ENCODE measurements around the gene C1orf53. TPM values are rescaled to one million over a fixed set of nuclear protein-coding genes. Genes with fewer than 3 reads are reported as not detected.

The C1orf53 gene
- polyA plus RNA-seq, 1 of the 3 experiments (the other 2 are of a cell fraction): 24.9 TPM

DNA sequence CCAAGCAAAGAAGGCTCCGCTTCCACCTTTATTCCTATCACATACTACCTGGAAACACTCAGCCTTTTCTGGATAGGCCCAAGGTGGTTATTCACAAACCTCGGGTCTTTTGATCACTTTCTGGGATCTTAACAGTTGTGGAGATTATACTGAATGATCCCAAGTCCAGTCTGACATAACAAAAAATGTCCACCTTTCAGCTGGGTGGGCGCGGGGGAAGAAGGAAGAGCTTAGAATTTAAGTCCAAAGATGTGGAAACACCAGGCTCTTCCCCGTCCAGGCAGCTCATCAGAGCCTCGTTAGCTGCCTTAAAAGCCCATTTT lies 338 bp upstream of the C1orf53 start:
- H3K27ac ChIP-seq (ENCODE audit: low read depth in 2 of 2, low read length in 1 of 2): peak overlapping the region; percentile 71 to 99
- no peaks in the 10 kb centered on the region for H4K20me1 ChIP-seq (ENCODE audit: insufficient read depth)
- peak overlapping the region; percentile 74 for H3K4me2 ChIP-seq
- TF ChIP-seq RAD21 (IDR thresholded peaks at IDR 0.05; ENCODE audit: low read length) (no peak), FOSL2 (IDR thresholded peaks at IDR 0.05; ENCODE audit: borderline replicate concordance, low read depth) (no peak), MEF2A (IDR thresholded peaks at IDR 0.05; ENCODE audit: borderline replicate concordance, low read depth) (no peak), MXI1 (IDR thresholded peaks at IDR 0.05; ENCODE audit: low read depth, low read length) (no peak), EZH2phosphoT487 (IDR thresholded peaks at IDR 0.05; ENCODE audit: borderline replicate concordance, low read depth) (no peak)
- TF ChIP-seq, protein P1, sequence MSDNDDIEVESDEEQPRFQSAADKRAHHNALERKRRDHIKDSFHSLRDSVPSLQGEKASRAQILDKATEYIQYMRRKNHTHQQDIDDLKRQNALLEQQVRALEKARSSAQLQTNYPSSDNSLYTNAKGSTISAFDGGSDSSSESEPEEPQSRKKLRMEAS (IDR thresholded peaks at IDR 0.05; ENCODE audit: low read depth): no peak
- TF ChIP-seq, protein P2, sequence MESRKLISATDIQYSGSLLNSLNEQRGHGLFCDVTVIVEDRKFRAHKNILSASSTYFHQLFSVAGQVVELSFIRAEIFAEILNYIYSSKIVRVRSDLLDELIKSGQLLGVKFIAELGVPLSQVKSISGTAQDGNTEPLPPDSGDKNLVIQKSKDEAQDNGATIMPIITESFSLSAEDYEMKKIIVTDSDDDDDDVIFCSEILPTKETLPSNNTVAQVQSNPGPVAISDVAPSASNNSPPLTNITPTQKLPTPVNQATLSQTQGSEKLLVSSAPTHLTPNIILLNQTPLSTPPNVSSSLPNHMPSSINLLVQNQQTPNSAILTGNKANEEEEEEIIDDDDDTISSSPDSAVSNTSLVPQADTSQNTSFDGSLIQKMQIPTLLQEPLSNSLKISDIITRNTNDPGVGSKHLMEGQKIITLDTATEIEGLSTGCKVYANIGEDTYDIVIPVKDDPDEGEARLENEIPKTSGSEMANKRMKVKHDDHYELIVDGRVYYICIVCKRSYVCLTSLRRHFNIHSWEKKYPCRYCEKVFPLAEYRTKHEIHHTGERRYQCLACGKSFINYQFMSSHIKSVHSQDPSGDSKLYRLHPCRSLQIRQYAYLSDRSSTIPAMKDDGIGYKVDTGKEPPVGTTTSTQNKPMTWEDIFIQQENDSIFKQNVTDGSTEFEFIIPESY (IDR thresholded peaks at IDR 0.05; ENCODE audit: borderline replicate concordance, low read depth): no peak
- H3K27me3 ChIP-seq (ENCODE audit: insufficient read depth): no peaks in the 10 kb centered on the region
- ChIA-PET CTCF (interaction anchor here (0.8 to 4.7 kb wide), 4 partner anchors 8 to 784 kb away, joined by 3 to 46 read pairs (median 4); partner anchors contain the start of gene LHX9), POLR2A (interaction anchor here (0.9 to 1.3 kb wide), 4 partner anchors 8 to 209 kb away, joined by 3 to 4 read pairs (median 3); no protein-coding TSS in a partner anchor)
- H3K36me3 ChIP-seq (replicated peaks in 1 of 2; ENCODE audit: control insufficient read depth in 1 of 2, insufficient read depth in 2 of 2, low read length in 1 of 2): no peaks in the 10 kb centered on the region
- H3F3A ChIP-seq (replicated peaks; ENCODE audit: insufficient read depth): peaks cover 4% of the 10 kb centered on the region
- DNase-seq: no peak
- H3K9me3 ChIP-seq: no peaks in the 10 kb centered on the region
- H2AFZ ChIP-seq (ENCODE audit: low read depth): peak overlapping the region; percentile 92
- peak overlapping the region; percentile 89 for H3K9ac ChIP-seq
- H3K79me2 ChIP-seq (ENCODE audit: insufficient read depth): 0 out of 2 replicates have a peak, but pooled peaks cover 7% of the 10 kb centered on the region
- peak overlapping the region; percentile 86 to 88 for H3K4me3 ChIP-seq (ENCODE audit: low read depth in 2 of 2, low read length in 1 of 2)
- peaks cover 5 to 6% of the 10 kb centered on the region in 2 experiments; a peak in 2 of 4 replicates for H3K4me1 ChIP-seq (ENCODE audit: control insufficient read depth in 1 of 2, insufficient read depth in 2 of 2, low read depth in 1 of 2, low read length in 1 of 2)
- H3K9me2 ChIP-seq: no peaks in the 10 kb centered on the region
- WGBS (ENCODE audit: low lambda C conversion rate): 6% methylated on average over 6 of the region's 6 CpGs

DNA sequence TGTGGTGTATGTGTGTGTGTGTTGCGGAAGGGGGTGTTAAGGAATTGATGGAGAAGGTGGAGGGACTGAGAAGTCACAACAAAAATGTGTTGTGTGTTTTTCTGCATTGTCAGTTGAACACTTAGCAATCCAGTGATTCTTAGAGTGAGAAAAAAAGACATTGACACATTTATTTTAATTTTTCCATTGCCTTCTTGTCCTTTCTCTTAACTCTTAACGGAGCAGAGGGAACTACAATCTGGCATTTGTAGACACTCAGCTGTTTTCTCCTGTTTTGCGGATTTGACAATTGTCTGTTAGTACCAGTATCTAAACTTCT lies 725 bp downstream of the C1orf53 start:
- TF ChIP-seq CHD2 (IDR thresholded peaks at IDR 0.05; ENCODE audit: low read length, partially characterized antibody): no peak
- TF ChIP-seq FOXJ3 (CRISPR knock-in tag; IDR thresholded peaks at IDR 0.05): no peak
- no peak for TF ChIP-seq TEAD4 (IDR thresholded peaks at IDR 0.05; ENCODE audit: borderline replicate concordance, insufficient read depth)
- peaks cover 5 to 6% of the 10 kb centered on the region in 2 experiments; a peak in 2 of 4 replicates for H3K4me1 ChIP-seq (ENCODE audit: control insufficient read depth in 1 of 2, insufficient read depth in 2 of 2, low read depth in 1 of 2, low read length in 1 of 2)
- ChIA-PET CTCF (interaction anchor here (1.1 to 4.7 kb wide), 5 partner anchors 7 to 783 kb away, joined by 3 to 46 read pairs (median 4); partner anchors contain the start of gene LHX9), POLR2A (interaction anchor here (0.6 to 1.3 kb wide), 4 partner anchors 7 to 210 kb away, joined by 3 to 4 read pairs (median 3); no protein-coding TSS in a partner anchor)
- no peaks in the 10 kb centered on the region for H3K9me2 ChIP-seq
- peak overlapping the region; percentile 99 for H2AFZ ChIP-seq (ENCODE audit: low read depth)
- 38% methylated on average over 3 of the region's 3 CpGs for WGBS (ENCODE audit: low lambda C conversion rate)
- H3K27me3 ChIP-seq (ENCODE audit: insufficient read depth): no peaks in the 10 kb centered on the region
- H3K9ac ChIP-seq: peak overlapping the region; percentile 89
- peak overlapping the region; percentile 86 to 88 for H3K4me3 ChIP-seq (ENCODE audit: low read depth in 2 of 2, low read length in 1 of 2)
- H3K9me3 ChIP-seq: no peaks in the 10 kb centered on the region
- H3K36me3 ChIP-seq (replicated peaks in 1 of 2; ENCODE audit: control insufficient read depth in 1 of 2, insufficient read depth in 2 of 2, low read length in 1 of 2): no peaks in the 10 kb centered on the region
- H3K79me2 ChIP-seq (ENCODE audit: insufficient read depth): 0 out of 2 replicates have a peak, but pooled peaks cover 7% of the 10 kb centered on the region
- no peak for DNase-seq
- H3K4me2 ChIP-seq: peak overlapping the region; percentile 74
- H3F3A ChIP-seq (replicated peaks; ENCODE audit: insufficient read depth): peaks cover 4% of the 10 kb centered on the region
- no peaks in the 10 kb centered on the region for H4K20me1 ChIP-seq (ENCODE audit: insufficient read depth)
- peak overlapping the region; percentile 71 to 99; a peak in 3 of 4 replicates for H3K27ac ChIP-seq (ENCODE audit: low read depth in 2 of 2, low read length in 1 of 2)
